ENCODE data around the gene U2SURP. TPM values are rescaled to one million over a fixed set of nuclear protein-coding genes. Genes with fewer than 3 reads are reported as not detected.

U2SURP gene
- total RNA-seq, 3 donors from 2014 or later = 62.4 to 75.5 (median 70.2) TPM

DNA sequence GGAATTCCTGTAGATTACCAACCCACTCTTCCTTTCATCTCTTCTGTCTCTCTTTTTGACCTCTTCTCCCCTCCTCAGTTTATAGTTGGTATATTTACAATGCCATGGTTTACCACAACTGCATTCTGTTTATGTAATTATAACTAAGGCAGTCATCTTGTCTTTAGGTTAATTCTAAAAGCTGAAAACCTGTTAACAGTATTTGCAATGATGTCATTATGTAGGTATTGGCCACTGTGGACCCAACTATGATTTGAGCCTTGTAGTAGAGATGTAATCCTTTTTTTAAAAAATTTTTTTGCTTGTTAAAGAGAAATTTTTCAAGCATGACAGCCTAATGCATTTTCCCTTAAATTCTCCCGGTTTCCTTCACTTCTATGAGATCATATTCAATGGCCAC is 87.5 kb downstream of the U2SURP start:
- DNase-seq = no peak
- Histone ChIP-seq H3K4me1 (ENCODE audit: low read depth) (no peaks in the 10 kb centered on the region), H3K4me3 (no peak overlapping the region), H3K9me3 (no peaks in the 10 kb centered on the region), H3K36me3 (ENCODE audit: low read depth) (no peaks in the 10 kb centered on the region)
- no peak for ATAC-seq
- TF ChIP-seq, protein P1, sequence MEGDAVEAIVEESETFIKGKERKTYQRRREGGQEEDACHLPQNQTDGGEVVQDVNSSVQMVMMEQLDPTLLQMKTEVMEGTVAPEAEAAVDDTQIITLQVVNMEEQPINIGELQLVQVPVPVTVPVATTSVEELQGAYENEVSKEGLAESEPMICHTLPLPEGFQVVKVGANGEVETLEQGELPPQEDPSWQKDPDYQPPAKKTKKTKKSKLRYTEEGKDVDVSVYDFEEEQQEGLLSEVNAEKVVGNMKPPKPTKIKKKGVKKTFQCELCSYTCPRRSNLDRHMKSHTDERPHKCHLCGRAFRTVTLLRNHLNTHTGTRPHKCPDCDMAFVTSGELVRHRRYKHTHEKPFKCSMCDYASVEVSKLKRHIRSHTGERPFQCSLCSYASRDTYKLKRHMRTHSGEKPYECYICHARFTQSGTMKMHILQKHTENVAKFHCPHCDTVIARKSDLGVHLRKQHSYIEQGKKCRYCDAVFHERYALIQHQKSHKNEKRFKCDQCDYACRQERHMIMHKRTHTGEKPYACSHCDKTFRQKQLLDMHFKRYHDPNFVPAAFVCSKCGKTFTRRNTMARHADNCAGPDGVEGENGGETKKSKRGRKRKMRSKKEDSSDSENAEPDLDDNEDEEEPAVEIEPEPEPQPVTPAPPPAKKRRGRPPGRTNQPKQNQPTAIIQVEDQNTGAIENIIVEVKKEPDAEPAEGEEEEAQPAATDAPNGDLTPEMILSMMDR (IDR thresholded peaks at IDR 0.05) = no peak
- intact Hi-C loops (cut with DNase I, micrococcal nuclease) = no loop called here

DNA sequence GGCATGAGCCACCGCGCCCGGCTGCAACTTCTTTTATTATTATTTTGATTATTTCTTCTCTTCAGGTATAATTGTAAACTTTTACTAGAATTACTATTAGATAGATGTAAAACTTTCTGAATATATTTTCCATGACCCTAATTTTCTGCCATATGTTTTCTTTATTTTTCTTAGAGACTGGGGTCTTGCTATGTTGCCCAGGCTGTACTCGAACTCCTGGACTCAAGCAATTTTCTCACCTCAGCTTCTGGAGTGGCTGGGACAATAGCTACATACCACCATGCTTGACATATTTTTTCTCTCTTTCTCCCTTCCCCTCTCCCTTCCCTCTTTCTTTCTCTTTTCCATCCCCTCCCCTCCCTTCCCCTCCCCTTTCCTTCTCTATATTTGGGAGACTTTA is 88.6 kb downstream of the U2SURP start:
- no peaks in the 10 kb centered on the region for H3K9me3 ChIP-seq
- intact Hi-C loops (cut with DNase I, micrococcal nuclease) = no loop called here
- no peaks in the 10 kb centered on the region for H3K4me1 ChIP-seq (ENCODE audit: low read depth)
- H3K4me3 ChIP-seq = no peak overlapping the region
- no peaks in the 10 kb centered on the region for H3K36me3 ChIP-seq (ENCODE audit: low read depth)
- no peak for ATAC-seq
- TF ChIP-seq, protein P1 (IDR thresholded peaks at IDR 0.05) = no peak
- DNase-seq = no peak

DNA sequence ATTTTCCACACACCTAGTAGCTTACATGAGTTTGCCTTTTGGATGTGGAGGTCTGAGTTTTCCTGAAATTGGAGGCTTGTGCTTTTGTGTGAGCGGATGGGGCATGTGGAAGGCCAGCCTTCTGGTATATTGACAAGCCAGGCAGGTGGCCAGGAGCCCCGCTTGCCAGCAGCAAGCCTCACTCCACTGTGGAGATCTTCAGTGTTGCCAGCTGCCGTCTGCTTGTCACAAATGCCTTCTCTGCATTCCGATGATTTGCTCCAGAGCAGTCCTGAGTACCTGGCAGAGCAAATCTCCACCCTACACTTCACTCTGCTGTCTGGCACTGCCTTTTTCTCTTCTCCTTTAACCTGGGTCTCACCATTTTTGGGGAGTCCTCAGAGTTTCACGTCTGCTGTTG is 89.1 kb downstream of the U2SURP start:
- Histone ChIP-seq H3K4me1 (ENCODE audit: low read depth) (no peaks in the 10 kb centered on the region), H3K36me3 (ENCODE audit: low read depth) (no peaks in the 10 kb centered on the region), H3K9me3 (no peaks in the 10 kb centered on the region), H3K4me3 (no peak overlapping the region)
- no peak for ATAC-seq
- DNase-seq = no peak
- TF ChIP-seq, protein P1 (IDR thresholded peaks at IDR 0.05) = no peak
- intact Hi-C loops (cut with DNase I, micrococcal nuclease) = no loop called here

DNA sequence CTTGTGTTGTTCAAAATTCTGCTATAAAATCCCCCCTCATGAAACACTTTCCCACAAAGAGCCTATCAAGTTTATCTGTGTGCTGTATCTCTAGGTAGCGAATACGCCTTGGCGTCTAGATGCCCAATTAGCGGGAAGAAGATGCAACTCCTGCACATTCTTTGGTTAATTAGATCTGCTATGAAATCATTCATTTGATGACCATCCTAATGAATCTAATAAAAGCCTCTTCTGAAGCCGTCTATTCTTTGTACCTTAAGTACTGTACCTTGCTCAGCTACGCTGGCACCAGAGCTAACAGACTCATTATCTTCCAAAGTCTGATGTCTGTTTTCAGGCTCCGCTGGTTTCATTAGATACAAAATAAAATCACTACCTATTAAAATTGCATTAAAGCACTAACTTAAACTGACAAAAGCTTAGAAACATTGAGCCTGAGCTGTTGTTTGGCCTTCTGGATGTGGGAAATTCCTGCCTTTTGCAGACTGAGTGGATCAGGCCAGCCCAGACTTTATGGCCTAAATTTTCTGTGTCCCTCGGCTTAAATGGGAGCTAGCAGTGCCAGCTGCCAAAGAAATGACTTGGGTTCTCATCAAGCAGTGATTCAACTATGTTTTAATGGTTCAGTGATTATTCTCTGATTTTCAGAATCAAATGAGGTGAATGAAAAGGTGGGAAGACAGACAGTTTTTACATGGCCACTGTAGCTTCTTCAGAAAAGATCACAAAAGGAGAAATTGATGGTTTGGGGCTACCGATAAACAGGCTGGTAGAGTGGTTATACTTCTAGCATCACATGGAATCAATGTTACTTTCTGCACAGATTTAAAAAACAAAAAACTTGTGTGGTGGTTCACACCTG is 89.8 kb downstream of the U2SURP start:
- intact Hi-C loops (cut with DNase I, micrococcal nuclease) = no loop called here
- no peaks in the 10 kb centered on the region for H3K9me3 ChIP-seq
- no peak for DNase-seq
- no peak for ATAC-seq
- no peak overlapping the region for H3K4me3 ChIP-seq
- TF ChIP-seq, protein P1 (IDR thresholded peaks at IDR 0.05) = no peak
- no peaks in the 10 kb centered on the region for H3K4me1 ChIP-seq (ENCODE audit: low read depth)
- H3K36me3 ChIP-seq (ENCODE audit: low read depth) = no peaks in the 10 kb centered on the region

DNA sequence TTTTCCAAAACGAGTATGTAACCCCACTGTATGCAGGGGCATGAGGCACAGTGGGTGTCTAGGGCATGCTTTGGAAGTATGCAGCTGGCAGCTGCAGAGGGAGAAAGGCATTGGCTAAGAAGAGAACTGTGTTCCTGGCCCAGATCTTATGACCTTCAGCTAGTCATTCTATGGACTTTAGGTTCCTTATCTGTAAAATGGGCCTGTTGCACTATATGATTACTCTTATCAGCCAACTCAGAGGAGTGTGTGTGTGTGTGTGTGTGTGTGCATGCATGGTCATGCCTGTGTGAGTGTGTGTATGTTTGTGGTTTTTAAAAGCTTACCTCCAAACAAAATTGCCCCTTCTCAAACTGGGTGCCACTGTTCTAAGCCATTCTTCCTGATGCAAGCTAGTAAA is 90.8 kb downstream of the U2SURP start:
- ATAC-seq (no peak), DNase-seq (no peak)
- H3K4me3 ChIP-seq = no peak overlapping the region
- H3K9me3 ChIP-seq = no peaks in the 10 kb centered on the region
- no peaks in the 10 kb centered on the region for H3K36me3 ChIP-seq (ENCODE audit: low read depth)
- H3K4me1 ChIP-seq (ENCODE audit: low read depth) = no peaks in the 10 kb centered on the region
- intact Hi-C loops (cut with DNase I, micrococcal nuclease) = no loop called here
- TF ChIP-seq, protein P1 (IDR thresholded peaks at IDR 0.05) = no peak

All from mucosa of descending colon (tissue), 3 donors.